CD14-positive monocyte (primary cell): ENCODE data around the gene OR4K2. TPM values are rescaled to one million over a fixed set of nuclear protein-coding genes. Genes with fewer than 3 reads are reported as not detected.
"Not testable (repeated sequence)": the region's sequence is repeated elsewhere in the genome, so short reads cannot be mapped to it uniquely, and the experiment has no call there.

Source experiments
- DNase-seq, 3 donors: peaks; one replicate each; pipeline ENCODE4 v3.0.0-alpha.2; 2011 to 2022
- H2AFZ ChIP-seq: 2 replicates; pipeline ENCODE4 v1.6.0; 2012; ENCODE audit warnings: mild to moderate bottlenecking, low read depth, low read length, inconsistent platforms; ENCODE audit not compliant: insufficient read depth, poor library complexity, severe bottlenecking
- H3K27ac ChIP-seq, 2 donors: 1 replicate in 1 of 2; 2 replicates in 1 of 2; pipeline ENCODE4 v1.5.1; 2012 to 2013; ENCODE audit warnings: low read length in 2 of 2, control low read depth in 1 of 2, inconsistent platforms in 1 of 2, low read depth in 1 of 2, mild to moderate bottlenecking in 1 of 2
- H3K27me3 ChIP-seq, 2 donors: one replicate each; pipeline versions ENCODE4 v1.6.0 to v1.6.1; 2011 to 2013; ENCODE audit warnings: low read length in 2 of 2; ENCODE audit not compliant: control insufficient read depth in 2 of 2, insufficient read depth in 2 of 2
- H3K36me3 ChIP-seq, 2 donors: replicated peaks in 1 of 2; 1 replicate in 1 of 2; 2 replicates in 1 of 2; pipeline versions ENCODE4 v1.5.1 to v1.6.1; 2012 to 2013; ENCODE audit warnings: low read length in 2 of 2, control low read depth in 1 of 2, inconsistent platforms in 1 of 2, mild to moderate bottlenecking in 1 of 2; ENCODE audit not compliant: insufficient read depth in 2 of 2, control insufficient read depth in 1 of 2
- H3K4me1 ChIP-seq, 2 donors: 1 replicate in 1 of 2; 2 replicates in 1 of 2; pipeline versions ENCODE4 v1.5.1 to v1.6.1; 2012 to 2013; ENCODE audit warnings: low read length in 2 of 2, control low read depth in 1 of 2, inconsistent platforms in 1 of 2, mild to moderate bottlenecking in 1 of 2, moderate library complexity in 1 of 2; ENCODE audit not compliant: insufficient read depth in 2 of 2, control insufficient read depth in 1 of 2
- H3K4me2 ChIP-seq: replicated peaks from 2 replicates; pipeline ENCODE3; 2012; ENCODE audit warnings: low read length, moderate library complexity, mild to moderate bottlenecking; ENCODE audit not compliant: poor library complexity, severe bottlenecking; ENCODE audit errors: extremely low read depth
- H3K4me3 ChIP-seq, 3 experiments: fragments of 200-600 bp in 1 of 3; sonication (generic) in 1 of 3; replicated peaks in 1 of 3; 1 replicate in 2 of 3; 2 replicates in 1 of 3; pipeline ENCODE4 v1.5.1; 2011 to 2013; ENCODE audit warnings: low read length in 3 of 3, mild to moderate bottlenecking in 3 of 3, control low read depth in 2 of 3, low read depth in 2 of 3, inconsistent platforms in 1 of 3, moderate library complexity in 1 of 3
- H3K79me2 ChIP-seq: 2 replicates; pipeline ENCODE4 v1.6.0; 2012; ENCODE audit warnings: mild to moderate bottlenecking, control low read depth, inconsistent platforms, low read length, moderate library complexity; ENCODE audit not compliant: insufficient read depth
- H3K9ac ChIP-seq: 2 replicates; pipeline ENCODE4 v1.6.0; 2017; ENCODE audit warnings: low read length, mild to moderate bottlenecking; ENCODE audit not compliant: insufficient read depth, poor library complexity, severe bottlenecking
- H3K9me3 ChIP-seq, 2 donors: replicated peaks in 1 of 2; 1 replicate in 1 of 2; 2 replicates in 1 of 2; pipeline versions ENCODE4 v1.5.1 to v1.6.1; 2012 to 2013; ENCODE audit warnings: low read length in 2 of 2, control low read depth in 1 of 2; ENCODE audit not compliant: control insufficient read depth in 1 of 2, insufficient read depth in 1 of 2
- H4K20me1 ChIP-seq: 2 replicates; pipeline ENCODE4 v1.6.0; 2012; ENCODE audit warnings: mild to moderate bottlenecking, low read length, control low read depth, moderate library complexity; ENCODE audit not compliant: insufficient read depth
- H3K27ac Mint-ChIP-seq, 7 donors: one replicate each; pipeline ENCODE4 v1.8.0; 2020; ENCODE audit warnings: mild to moderate bottlenecking in 7 of 7, mixed read lengths in 7 of 7, moderate library complexity in 6 of 7, inconsistent platforms in 2 of 7
- H3K27me3 Mint-ChIP-seq, 3 donors: one replicate each; pipeline ENCODE4 v1.8.0; 2021 to 2022; ENCODE audit warnings: low read depth in 3 of 3, mild to moderate bottlenecking in 3 of 3, mixed read lengths in 3 of 3, moderate library complexity in 3 of 3, inconsistent platforms in 1 of 3
- H3K36me3 Mint-ChIP-seq, 2 donors: one replicate each; pipeline ENCODE4 v1.8.0; 2020; ENCODE audit warnings: mixed read lengths in 2 of 2, inconsistent platforms in 1 of 2, mild to moderate bottlenecking in 1 of 2
- H3K4me1 Mint-ChIP-seq: one replicate; pipeline ENCODE4 v1.8.0; 2020; ENCODE audit warnings: mild to moderate bottlenecking, mixed read lengths
- H3K4me3 Mint-ChIP-seq, 2 donors: one replicate each; pipeline ENCODE4 v1.8.0; 2020; ENCODE audit warnings: mild to moderate bottlenecking in 2 of 2, mixed read lengths in 2 of 2, moderate library complexity in 1 of 2
- H3K9me3 Mint-ChIP-seq, 7 donors: one replicate each; pipeline ENCODE4 v1.8.0; 2020 to 2022; ENCODE audit warnings: mixed read lengths in 7 of 7, mild to moderate bottlenecking in 6 of 7, moderate library complexity in 6 of 7, inconsistent platforms in 2 of 7
- WGBS: methylation state at CpG from one replicate; pipeline ENCODE4 v1.1.5; 2013; ENCODE audit warnings: missing lambda C conversion rate; ENCODE audit not compliant: insufficient coverage; 5-methylcytosine and 5-hydroxymethylcytosine counted together
- intact Hi-C, 2 donors: fragments of 100-400 bp; cut with micrococcal nuclease; formaldehyde crosslinking; loops; one replicate each; pipeline versions ENCODE4 v1.15.0 to v1.15.1; 2023
- polyA plus RNA-seq, 3 donors: library from polyadenylated mRNA; depleted of rRNA in 1 of 3; unstranded in 2 of 3; stranded (reverse) in 1 of 3; fragments of 300-500 nt in 2 of 3; fragments of >200 nt in 1 of 3; fragmentation: Illumina TruSeq in 2 of 3; gene quantifications; 1 replicate in 2 of 3; 2 replicates in 1 of 3; pipeline ENCODE4 v1.2.3, GENCODE V29; 2012 to 2021
- TF ChIP-seq, protein P1 (sequence below): fragments of 200-600 bp; IDR thresholded peaks from one replicate; pipeline ENCODE4 v1.8.0; 2022; ENCODE audit warnings: antibody characterized with exemption, mild to moderate bottlenecking

Gene OR4K2
- polyA plus RNA-seq, 3 donors = not detected

DNA sequence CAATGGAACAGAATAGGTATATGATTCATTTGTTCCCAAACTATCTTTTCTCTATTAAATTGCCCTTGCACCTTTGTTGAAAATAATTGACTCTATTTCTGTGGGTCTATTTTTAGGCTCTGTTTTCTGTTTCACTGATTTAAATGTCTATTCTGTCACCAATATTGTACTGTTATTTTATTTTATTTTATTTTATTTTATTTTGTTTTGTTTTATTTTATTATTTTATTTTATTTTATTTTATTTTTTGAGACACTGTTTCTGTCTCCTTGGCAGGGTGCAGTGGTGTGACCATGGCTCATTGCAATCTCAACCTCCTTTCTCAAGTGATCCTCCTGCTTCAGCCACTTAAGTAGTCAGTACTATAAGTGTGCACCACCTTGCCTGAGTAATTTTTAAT lies 36.5 kb upstream of the OR4K2 start:
- Histone ChIP-seq H3K9ac (no peak overlapping the region), H3K9me3 (peaks cover 13 to 14% of the 10 kb centered on the region in 2 donors), H3K36me3 (no peaks in the 10 kb centered on the region)

DNA sequence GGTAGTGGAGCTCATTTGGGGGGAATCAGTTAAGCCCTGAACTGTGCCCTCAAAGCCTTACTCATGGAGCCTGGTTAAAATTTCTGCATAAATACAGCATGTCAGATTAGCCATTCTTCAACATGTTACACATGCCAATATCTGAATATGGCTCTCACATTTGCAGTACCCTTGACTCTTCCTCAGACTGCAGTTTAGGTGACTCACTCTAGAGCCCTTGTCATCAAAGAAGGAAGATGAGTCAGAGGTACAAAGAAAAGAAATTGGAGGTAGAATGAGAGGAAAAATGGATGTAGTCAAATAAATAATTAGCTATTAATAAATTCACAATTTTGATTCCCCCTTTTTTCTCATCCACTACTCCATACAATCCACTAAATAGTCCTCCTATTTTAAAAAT lies 23.6 kb upstream of the OR4K2 start:
- Histone ChIP-seq H3K79me2 (no peaks in the 10 kb centered on the region), H3K36me3 (no peaks in the 10 kb centered on the region), H4K20me1 (no peaks in the 10 kb centered on the region), H3K27ac (no peak overlapping the region), H3K9ac (no peak overlapping the region), H3K27me3 (no peaks in the 10 kb centered on the region), H3K4me2 (no peak overlapping the region), H3K4me1 (no peaks in the 10 kb centered on the region), H3K9me3 (peaks cover 0 to 4% of the 10 kb centered on the region in 2 donors), H2AFZ (no peak overlapping the region), H3K4me3 (no peak overlapping the region)
- Mint-ChIP-seq H3K9me3 (peaks cover 0 to 6% (median 2%) of the 10 kb centered on the region in 7 donors), H3K27ac (no peak overlapping the region), H3K4me3 (no peak overlapping the region), H3K4me1 (no peaks in the 10 kb centered on the region), H3K36me3 (no peaks in the 10 kb centered on the region), H3K27me3 (peaks cover 0 to 2% (median 0%) of the 10 kb centered on the region in 3 donors)
- TF ChIP-seq, protein P1, sequence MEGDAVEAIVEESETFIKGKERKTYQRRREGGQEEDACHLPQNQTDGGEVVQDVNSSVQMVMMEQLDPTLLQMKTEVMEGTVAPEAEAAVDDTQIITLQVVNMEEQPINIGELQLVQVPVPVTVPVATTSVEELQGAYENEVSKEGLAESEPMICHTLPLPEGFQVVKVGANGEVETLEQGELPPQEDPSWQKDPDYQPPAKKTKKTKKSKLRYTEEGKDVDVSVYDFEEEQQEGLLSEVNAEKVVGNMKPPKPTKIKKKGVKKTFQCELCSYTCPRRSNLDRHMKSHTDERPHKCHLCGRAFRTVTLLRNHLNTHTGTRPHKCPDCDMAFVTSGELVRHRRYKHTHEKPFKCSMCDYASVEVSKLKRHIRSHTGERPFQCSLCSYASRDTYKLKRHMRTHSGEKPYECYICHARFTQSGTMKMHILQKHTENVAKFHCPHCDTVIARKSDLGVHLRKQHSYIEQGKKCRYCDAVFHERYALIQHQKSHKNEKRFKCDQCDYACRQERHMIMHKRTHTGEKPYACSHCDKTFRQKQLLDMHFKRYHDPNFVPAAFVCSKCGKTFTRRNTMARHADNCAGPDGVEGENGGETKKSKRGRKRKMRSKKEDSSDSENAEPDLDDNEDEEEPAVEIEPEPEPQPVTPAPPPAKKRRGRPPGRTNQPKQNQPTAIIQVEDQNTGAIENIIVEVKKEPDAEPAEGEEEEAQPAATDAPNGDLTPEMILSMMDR = no peak
- DNase-seq = no peak
- intact Hi-C loops = no loop called here

More for the DNA sequence above, 36.5 kb upstream of the OR4K2 start:
- intact Hi-C loops = no loop called here
- no peak overlapping the region for H3K4me2 ChIP-seq
- H3K27ac ChIP-seq = no peak overlapping the region
- no peaks in the 10 kb centered on the region for H3K4me1 ChIP-seq
- DNase-seq = no peak
- no peaks in the 10 kb centered on the region for H4K20me1 ChIP-seq
- TF ChIP-seq, protein P1 = no peak
- H3K9me3 Mint-ChIP-seq = peaks cover 0 to 8% (median 2%) of the 10 kb centered on the region in 7 donors
- no peaks in the 10 kb centered on the region for H3K27me3 ChIP-seq
- no peaks in the 10 kb centered on the region for H3K4me1 Mint-ChIP-seq
- H3K4me3 Mint-ChIP-seq = no peak overlapping the region
- H3K27ac Mint-ChIP-seq = no peak overlapping the region
- H3K4me3 ChIP-seq = no peak overlapping the region
- H3K36me3 Mint-ChIP-seq = no peaks in the 10 kb centered on the region
- no peaks in the 10 kb centered on the region for H3K79me2 ChIP-seq
- H2AFZ ChIP-seq = no peak overlapping the region
- no peaks in the 10 kb centered on the region for H3K27me3 Mint-ChIP-seq

DNA sequence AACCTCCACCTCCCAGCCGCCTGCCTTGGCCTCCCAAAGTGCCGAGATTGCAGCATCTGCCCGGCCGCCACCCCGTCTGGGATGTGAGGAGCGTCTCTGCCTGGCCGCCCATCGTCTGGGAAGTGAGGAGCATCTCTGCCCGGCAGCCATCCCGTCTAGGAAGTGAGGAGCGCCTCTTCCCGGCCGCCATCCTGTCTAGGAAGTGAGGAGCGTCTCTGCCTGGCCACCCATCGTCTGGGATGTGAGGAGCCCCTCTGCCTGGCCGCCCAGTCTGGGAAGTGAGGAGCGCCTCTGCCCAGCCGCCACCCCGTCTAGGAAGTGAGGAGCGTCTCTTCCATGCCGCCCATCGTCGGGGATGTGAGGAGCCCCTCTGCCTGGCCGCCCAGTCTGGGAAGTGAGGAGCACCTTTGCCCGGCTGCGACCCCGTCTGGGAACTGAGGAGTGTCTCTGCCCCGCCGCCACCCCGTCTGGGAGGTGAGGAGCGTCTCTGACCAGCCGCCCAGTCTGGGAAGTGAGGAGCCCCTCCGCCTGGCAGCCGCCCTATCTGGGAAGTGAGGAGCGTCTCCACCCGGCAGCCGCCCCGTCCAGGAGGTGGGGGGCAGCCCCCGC lies 8.8 kb upstream of the OR4K2 start:
- H3K4me1 Mint-ChIP-seq, H4K20me1 ChIP-seq, H3K27me3 Mint-ChIP-seq, H3K79me2 ChIP-seq, H3K36me3 ChIP-seq, H3K36me3 Mint-ChIP-seq, H3K27me3 ChIP-seq, H2AFZ ChIP-seq, H3K4me3 Mint-ChIP-seq, intact Hi-C loops, H3K4me2 ChIP-seq, H3K4me1 ChIP-seq, H3K9ac ChIP-seq, H3K4me3 ChIP-seq, DNase-seq, H3K27ac ChIP-seq, H3K27ac Mint-ChIP-seq: not testable (repeated sequence)
- peaks cover 0 to 12% (median 8%) of the 10 kb centered on the region in 7 donors for H3K9me3 Mint-ChIP-seq
- peaks cover 0 to 11% of the 10 kb centered on the region in 2 donors for H3K9me3 ChIP-seq
- 92% methylated on average over 38 of the region's 39 CpGs for WGBS
